Activated T-cell treated with anti-CD3 and anti-CD28 coated beads for 1 hour (primary cell): ENCODE measurements around the gene XIRP1.
"Not testable (repeated sequence)": the region's sequence is repeated elsewhere in the genome, so short reads cannot be mapped to it uniquely, and the experiment has no call there.

ENCODE experiments used
- DNase-seq: peaks from one replicate; pipeline ENCODE4 v3.0.0-alpha.2; 2020; ENCODE audit warnings: low read depth

The XIRP1 gene

GRCh38 chr3:39192490-39193092, at the start of gene XIRP1:
TSS of gene XIRP1 (minus strand) at chr3:39192595. CDS start at chr3:39189445, 3,150 bp downstream.
- DNase-seq = no peak

GRCh38 chr3:39241561-39241960, 49.2 kb upstream of the XIRP1 start:
- no peak for DNase-seq

GRCh38 chr3:39237027-39237426, 44.6 kb upstream of the XIRP1 start:
- no peak for DNase-seq

- no peak for DNase-seq
Measured at GRCh38 chr3:39234651-39235050, 42.3 kb upstream of the XIRP1 start.

GRCh38 chr3:39232859-39233258, 40.5 kb upstream of the XIRP1 start:
- no peak for DNase-seq

GRCh38 chr3:39230453-39230852, 38.1 kb upstream of the XIRP1 start:
- no peak for DNase-seq

- no peak for DNase-seq
Measured at GRCh38 chr3:39228496-39228895, 36.1 kb upstream of the XIRP1 start.

GRCh38 chr3:39227596-39227995, 35.2 kb upstream of the XIRP1 start:
- not testable (repeated sequence) for DNase-seq

- DNase-seq = no peak
Measured at GRCh38 chr3:39226106-39226741, 33.8 kb upstream of the XIRP1 start.

GRCh38 chr3:39224288-39224687, 31.9 kb upstream of the XIRP1 start:
- no peak for DNase-seq

GRCh38 chr3:39222939-39223338, 30.5 kb upstream of the XIRP1 start:
- no peak for DNase-seq

- DNase-seq = no peak
Measured at GRCh38 chr3:39222462-39222861, 30.1 kb upstream of the XIRP1 start.

- no peak for DNase-seq
Measured at GRCh38 chr3:39221141-39221530, 28.7 kb upstream of the XIRP1 start.

- DNase-seq = no peak
Measured at GRCh38 chr3:39220407-39221140, 28.2 kb upstream of the XIRP1 start.

GRCh38 chr3:39219702-39220101, 27.3 kb upstream of the XIRP1 start:
- no peak for DNase-seq

GRCh38 chr3:39216176-39216790, 23.9 kb upstream of the XIRP1 start:
- no peak for DNase-seq

GRCh38 chr3:39213613-39214012, 21.2 kb upstream of the XIRP1 start:
- no peak for DNase-seq

GRCh38 chr3:39212665-39213064, 20.3 kb upstream of the XIRP1 start:
- DNase-seq = no peak

GRCh38 chr3:39211332-39212130, 19.1 kb upstream of the XIRP1 start:
- no peak for DNase-seq

- DNase-seq = no peak
Measured at GRCh38 chr3:39210078-39210477, 17.7 kb upstream of the XIRP1 start.

- DNase-seq = no peak
Measured at GRCh38 chr3:39209329-39209970, 17.1 kb upstream of the XIRP1 start.
